GM12875 (cell line): ENCODE data around the gene METTL15.
"Not testable (repeated sequence)": the region's sequence is repeated elsewhere in the genome, so short reads cannot be mapped to it uniquely, and the experiment has no call there.

ENCODE experiments used
- H3K4me3 ChIP-seq: one replicate; pipeline ENCODE4 v1.5.1; 2011; ENCODE audit warnings: low read depth, low read length, control low read depth
- CTCF ChIP-seq: IDR thresholded peaks from 2 replicates; pipeline ENCODE4 v1.5.1; 2011; ENCODE audit warnings: low read depth, mild to moderate bottlenecking, control low read depth, inconsistent platforms, low read length, moderate library complexity, borderline replicate concordance; ENCODE audit not compliant: insufficient read depth

METTL15 gene

GRCh38 chr11:28195449-28195848, 87.3 kb downstream of the METTL15 start:
- H3K4me3 ChIP-seq, result no peak overlapping the region
- no peak for TF ChIP-seq CTCF

GRCh38 chr11:28209906-28210305, 101.7 kb downstream of the METTL15 start:
- no peak for TF ChIP-seq CTCF
- H3K4me3 ChIP-seq, result no peak overlapping the region

- H3K4me3 ChIP-seq, result not testable (repeated sequence)
Measured at GRCh38 chr11:28222063-28222462, 113.9 kb downstream of the METTL15 start.

GRCh38 chr11:28223577-28223976, 115.4 kb downstream of the METTL15 start:
- H3K4me3 ChIP-seq, result no peak overlapping the region
- no peak for TF ChIP-seq CTCF

- H3K4me3 ChIP-seq, result no peak overlapping the region
- TF ChIP-seq CTCF, result no peak
Measured at GRCh38 chr11:28223994-28224393, 115.8 kb downstream of the METTL15 start.

- no peak overlapping the region for H3K4me3 ChIP-seq
- no peak for TF ChIP-seq CTCF
Measured at GRCh38 chr11:28227460-28227859, 119.3 kb downstream of the METTL15 start.

- H3K4me3 ChIP-seq, result no peak overlapping the region
- TF ChIP-seq CTCF, result no peak
Measured at GRCh38 chr11:28228196-28228895, 120.2 kb downstream of the METTL15 start.

GRCh38 chr11:28231475-28231874, 123.3 kb downstream of the METTL15 start:
- H3K4me3 ChIP-seq, result no peak overlapping the region
- no peak for TF ChIP-seq CTCF
